GM13976 (cell line): ENCODE data around the gene ZNF429.
"Not testable (repeated sequence)": the region's sequence is repeated elsewhere in the genome, so short reads cannot be mapped to it uniquely, and the experiment has no call there.

ENCODE experiments used
- DNase-seq: peaks from one replicate; pipeline ENCODE4 v3.0.0; 2012; ENCODE audit warnings: low spot score
- in situ Hi-C: fragments of 300-500 bp; cut with MboI; formaldehyde crosslinking; loops from one replicate; pipeline ENCODE4 v1.12.0; 2022; ENCODE audit warnings: low sequenced_read_pairs, mixed read lengths, inconsistent platforms; ENCODE audit not compliant: unreplicated experiment
- TF ChIP-seq, protein P1 (sequence below): IDR thresholded peaks from 2 replicates; pipeline ENCODE4 v1.5.1; 2012; ENCODE audit warnings: borderline replicate concordance, mild to moderate bottlenecking; ENCODE audit not compliant: insufficient read depth; ENCODE audit errors: extremely low read depth, missing control alignments, control extremely low read depth

The ZNF429 gene

DNA sequence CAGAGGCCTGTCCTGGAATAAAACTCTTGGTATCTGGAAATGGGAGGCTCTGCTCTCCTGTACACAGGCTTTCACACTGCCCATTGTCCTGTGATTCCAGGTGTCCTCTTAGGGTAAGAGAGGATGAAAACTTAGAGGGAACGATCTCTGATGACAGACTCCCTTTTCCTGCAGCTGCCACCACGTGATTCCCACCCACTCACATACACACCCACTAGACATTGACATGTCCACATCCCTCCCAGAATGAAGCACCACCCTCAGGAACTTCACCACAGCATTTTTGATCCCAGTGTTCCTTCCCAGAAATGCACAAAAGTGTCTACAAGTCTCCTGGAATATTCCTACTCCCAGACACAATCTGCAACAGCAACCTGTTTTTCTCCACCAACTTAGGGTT lies 8.2 kb downstream of the ZNF429 start:
- TF ChIP-seq, protein P1, sequence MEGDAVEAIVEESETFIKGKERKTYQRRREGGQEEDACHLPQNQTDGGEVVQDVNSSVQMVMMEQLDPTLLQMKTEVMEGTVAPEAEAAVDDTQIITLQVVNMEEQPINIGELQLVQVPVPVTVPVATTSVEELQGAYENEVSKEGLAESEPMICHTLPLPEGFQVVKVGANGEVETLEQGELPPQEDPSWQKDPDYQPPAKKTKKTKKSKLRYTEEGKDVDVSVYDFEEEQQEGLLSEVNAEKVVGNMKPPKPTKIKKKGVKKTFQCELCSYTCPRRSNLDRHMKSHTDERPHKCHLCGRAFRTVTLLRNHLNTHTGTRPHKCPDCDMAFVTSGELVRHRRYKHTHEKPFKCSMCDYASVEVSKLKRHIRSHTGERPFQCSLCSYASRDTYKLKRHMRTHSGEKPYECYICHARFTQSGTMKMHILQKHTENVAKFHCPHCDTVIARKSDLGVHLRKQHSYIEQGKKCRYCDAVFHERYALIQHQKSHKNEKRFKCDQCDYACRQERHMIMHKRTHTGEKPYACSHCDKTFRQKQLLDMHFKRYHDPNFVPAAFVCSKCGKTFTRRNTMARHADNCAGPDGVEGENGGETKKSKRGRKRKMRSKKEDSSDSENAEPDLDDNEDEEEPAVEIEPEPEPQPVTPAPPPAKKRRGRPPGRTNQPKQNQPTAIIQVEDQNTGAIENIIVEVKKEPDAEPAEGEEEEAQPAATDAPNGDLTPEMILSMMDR: no peak
- in situ Hi-C loops: no loop called here

DNA sequence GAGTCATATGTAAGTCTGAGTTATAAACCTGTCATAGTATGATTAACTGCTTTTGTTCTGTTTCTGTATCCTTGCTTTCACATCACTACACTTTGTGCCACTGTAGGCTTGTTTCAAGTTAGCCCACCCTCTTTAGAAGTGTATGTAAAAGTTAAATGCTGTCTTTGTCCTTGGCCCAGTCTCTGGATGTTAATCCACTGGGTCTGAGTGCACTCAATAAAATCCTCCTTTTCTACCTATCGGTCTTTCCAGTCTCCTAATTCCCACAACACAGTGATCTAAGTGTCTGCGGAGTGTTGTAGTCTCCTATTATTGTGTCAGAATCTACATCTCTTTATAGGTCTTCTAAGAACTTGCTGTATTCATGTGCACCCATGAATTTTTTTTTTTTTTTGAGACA lies 14.1 kb downstream of the ZNF429 start:
- no peak for DNase-seq
- TF ChIP-seq, protein P1: no peak
- in situ Hi-C loops: no loop called here

More for the DNA sequence above, 8.2 kb downstream of the ZNF429 start:
- DNase-seq: no peak

DNA sequence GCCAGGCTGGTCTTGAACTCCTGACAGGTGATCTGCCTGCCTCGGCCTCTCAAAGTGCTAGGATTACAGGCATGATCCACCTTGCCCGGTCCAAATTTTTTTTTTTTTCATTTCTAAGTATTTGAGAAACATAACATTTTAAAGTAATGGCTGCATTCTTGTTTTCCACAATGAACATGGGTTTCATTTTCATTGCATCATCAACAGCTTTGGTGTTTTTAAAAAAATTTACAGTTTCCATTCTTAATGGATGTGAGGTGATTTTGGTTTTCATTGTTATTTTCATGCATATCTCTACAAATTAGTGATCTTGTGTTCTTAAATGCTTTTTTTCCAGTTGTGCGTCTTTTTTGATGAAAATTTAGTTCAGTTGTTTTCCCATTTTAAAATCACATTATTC lies 27.5 kb downstream of the ZNF429 start:
- in situ Hi-C loops: no loop called here
- TF ChIP-seq, protein P1: no peak
- no peak for DNase-seq

DNA sequence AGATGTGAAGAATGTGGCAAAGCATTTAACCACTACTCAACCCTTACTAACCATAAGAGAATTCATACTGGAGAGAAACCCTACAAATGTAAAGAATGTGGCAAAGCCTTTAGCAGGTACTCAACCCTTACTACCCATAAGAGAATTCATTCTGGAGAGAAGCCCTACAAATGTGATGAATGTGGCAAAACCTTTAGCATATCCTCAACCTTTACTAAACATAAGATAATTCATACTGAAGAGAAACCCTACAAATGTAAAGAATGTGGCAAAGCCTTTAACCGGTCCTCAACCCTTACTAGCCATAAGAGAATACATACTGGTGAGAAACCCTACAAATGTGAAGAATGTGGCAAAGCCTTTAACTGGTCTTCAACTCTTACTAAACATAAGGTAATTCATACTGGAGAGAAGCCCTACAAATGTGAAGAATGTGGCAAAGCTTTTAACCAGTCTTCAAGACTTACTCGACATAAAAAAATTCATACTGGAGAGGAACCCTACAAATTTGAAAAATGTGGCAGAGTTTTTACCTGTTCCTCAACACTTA lies 31.4 kb downstream of the ZNF429 start:
- in situ Hi-C loops: not testable (repeated sequence)

DNA sequence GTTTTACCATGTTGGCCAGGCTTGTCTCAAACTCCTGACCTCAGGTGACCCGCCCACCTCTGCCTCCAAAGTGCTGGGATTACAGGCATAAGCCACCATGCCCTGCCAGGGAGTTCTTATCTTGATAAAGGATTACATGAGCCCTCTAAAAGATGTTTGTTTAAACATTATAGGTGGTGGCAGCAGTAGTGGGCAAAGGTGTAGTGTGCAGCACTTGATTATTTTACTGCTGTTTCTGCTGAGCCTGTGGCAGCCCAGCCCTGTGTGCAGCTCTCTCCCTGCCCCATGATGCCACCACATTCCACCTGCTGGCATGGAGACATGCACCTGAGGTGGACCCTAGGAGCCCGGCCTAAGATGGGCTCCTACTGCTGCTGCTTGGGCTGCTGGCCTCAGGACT lies 54.0 kb downstream of the ZNF429 start:
- DNase-seq: no peak
- in situ Hi-C loops: no loop called here
- TF ChIP-seq, protein P1: no peak

More for the DNA sequence above, 31.4 kb downstream of the ZNF429 start:
- not testable (repeated sequence) for DNase-seq

DNA sequence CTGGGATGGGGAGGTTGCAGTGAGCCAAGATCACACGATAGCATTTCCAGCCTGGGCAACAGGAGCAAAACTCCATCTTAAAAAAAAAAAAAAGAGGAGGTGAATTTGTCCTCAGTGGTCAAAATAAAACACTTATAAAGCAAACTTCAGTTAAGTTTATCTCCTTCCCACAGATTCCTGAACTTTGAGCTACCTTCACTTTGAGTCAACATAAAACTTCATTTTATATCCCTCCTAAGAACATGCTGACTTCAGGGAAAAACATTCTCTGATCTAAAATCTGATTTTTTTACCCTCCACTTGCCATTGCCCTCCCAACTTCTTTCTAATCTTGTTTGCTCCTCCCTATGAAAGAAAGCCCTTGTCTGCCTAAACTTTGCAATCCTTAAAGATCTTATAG lies 59.0 kb downstream of the ZNF429 start:
- no peak for DNase-seq
- TF ChIP-seq, protein P1: no peak
- in situ Hi-C loops: no loop called here

DNA sequence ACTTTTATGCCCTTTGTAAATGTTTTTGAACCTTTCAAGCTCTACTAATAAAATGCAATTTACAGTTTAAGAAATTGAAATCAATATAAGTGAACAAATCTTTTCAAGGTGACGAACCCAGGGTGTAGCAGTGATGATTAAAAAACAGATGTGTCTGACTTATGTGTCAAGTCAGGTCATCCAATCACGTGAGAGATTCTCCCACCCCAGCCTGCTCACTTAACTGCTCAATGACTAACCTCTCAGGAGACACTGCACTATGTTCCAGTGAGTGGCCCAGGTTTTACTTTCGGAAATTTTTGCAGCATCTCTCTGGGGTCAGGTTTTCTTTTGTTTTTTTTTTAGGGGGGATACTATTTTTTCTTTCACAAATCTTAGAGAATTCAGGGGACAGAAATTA lies 60.7 kb downstream of the ZNF429 start:
- in situ Hi-C loops: no loop called here
- TF ChIP-seq, protein P1: no peak
- DNase-seq: no peak

DNA sequence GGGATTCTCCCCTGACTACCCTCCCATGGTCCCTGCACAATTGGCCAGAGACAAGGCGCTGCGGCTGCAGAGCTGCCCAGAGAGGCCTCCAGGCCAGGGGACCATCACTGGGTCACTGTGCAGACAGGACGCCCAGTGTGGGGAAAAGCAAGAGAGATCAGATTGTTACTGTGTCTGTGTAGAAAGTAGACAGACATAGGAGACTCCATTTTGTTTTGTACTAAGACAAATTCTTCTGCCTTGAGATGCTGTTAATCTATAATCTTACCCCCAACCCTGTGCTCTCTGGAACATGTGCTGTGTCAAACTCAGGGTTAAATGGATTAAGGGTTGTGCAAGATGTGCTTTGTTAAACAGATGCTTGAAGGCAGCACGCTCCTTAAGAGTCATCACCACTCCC lies 62.4 kb downstream of the ZNF429 start:
- DNase-seq, in situ Hi-C loops: not testable (repeated sequence)
